GM19438 (cell line): Measurements from ENCODE around the gene ASRGL1.
"Not testable (repeated sequence)": the region's sequence is repeated elsewhere in the genome, so short reads cannot be mapped to it uniquely, and the experiment has no call there.

Source experiments
- ATAC-seq: cut with Tn5 transposase; IDR thresholded peaks from one replicate; pipeline ENCODE4 v1.9.1; 2021; ENCODE audit warnings: low read depth; ENCODE audit not compliant: unreplicated experiment

Gene ASRGL1

DNA sequence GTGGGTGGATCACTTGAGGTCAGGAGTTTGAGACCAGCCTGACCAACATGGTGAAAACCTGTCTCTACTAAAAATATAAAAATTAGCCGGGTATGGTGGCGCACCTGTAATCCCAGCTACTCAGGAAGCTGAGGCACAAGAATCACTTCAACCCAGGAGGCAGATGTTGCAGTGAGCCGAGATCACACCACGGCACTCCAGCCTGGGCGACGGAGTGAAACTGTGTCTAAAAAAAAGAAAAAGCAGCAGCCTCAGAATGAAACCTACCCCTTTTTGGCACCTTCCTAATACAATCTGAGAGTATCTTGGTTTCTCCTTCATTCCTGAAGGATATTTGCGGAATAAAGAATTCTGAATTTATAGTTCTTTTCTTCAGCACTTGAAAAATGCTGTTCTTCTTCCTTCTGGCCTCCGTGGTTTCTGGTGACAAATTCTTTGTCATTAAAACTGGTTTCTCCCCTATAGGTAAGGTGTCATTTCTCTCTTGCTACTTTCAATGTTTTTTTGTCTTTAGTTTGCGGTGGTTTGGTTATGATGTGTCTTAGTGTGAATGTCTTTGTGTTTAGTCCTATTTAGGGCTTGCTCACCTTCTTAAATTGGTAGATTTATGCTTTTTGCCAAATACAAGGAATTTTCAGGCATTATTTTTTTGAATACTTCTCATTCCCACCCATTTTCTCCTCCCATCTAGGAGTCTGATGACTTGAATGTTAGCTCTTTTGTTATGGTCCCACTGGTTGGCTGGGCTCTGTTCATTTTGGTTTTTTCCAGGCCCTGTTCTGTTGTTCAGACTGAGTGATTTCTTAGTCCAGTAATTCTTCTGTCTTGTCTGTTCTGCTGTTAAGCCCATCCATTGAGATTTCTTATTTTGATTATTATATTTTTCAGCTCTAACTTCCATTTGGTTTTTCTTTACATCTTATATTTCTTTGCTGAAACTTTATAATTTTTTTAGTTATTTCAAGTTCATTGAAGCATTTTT is 15.4 kb downstream of the ASRGL1 start:
- no peak for ATAC-seq

GRCh38 chr11:62353841-62354240 is 16.6 kb downstream of the ASRGL1 start:
- no peak for ATAC-seq

- ATAC-seq: no peak
Measured at GRCh38 chr11:62358273-62358672, 21.0 kb downstream of the ASRGL1 start.

DNA sequence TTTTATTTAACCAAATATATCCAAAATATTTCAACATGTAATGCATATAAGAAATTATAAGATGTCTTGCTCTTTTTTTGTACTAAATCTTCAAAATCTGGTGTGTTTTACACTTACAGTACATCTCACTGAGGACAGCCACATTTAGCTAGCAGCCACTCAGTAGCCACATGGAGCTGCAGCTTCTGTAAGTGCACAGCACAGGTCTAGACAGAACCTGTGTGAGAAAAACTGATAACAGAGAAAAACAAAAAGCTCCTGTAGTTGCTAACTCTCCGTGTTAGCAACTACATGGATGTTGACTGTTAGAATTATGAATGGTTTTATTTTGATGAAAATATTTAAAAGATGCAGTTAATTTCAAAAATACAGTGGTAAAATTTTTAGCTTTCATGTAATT is 22.2 kb downstream of the ASRGL1 start:
- ATAC-seq: no peak

GRCh38 chr11:62360685-62361084 is 23.4 kb downstream of the ASRGL1 start:
- no peak for ATAC-seq

GRCh38 chr11:62368861-62369477 is 31.7 kb downstream of the ASRGL1 start:
- ATAC-seq: not testable (repeated sequence)

- no peak for ATAC-seq
Measured at GRCh38 chr11:62370743-62371440, 33.6 kb downstream of the ASRGL1 start.

DNA sequence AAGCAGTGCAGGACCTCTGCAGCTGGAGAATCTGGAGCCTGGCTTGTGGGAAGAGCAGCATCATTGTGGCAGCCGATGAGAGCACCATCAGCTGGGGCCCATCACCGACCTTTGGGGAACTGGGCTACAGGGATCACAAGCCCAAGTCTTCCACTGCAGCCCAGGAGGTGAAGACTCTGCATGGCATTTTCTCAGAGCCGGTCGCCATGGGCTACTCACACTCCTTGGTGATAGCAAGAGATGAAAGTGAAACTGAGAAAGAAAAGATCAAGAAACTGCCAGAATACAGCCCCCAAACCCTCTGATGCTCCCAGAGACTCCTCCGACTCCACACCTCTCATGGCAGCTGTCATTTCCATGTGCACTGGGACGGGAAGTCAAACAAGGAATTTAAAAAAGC is 35.6 kb downstream of the ASRGL1 start:
- no peak for ATAC-seq

DNA sequence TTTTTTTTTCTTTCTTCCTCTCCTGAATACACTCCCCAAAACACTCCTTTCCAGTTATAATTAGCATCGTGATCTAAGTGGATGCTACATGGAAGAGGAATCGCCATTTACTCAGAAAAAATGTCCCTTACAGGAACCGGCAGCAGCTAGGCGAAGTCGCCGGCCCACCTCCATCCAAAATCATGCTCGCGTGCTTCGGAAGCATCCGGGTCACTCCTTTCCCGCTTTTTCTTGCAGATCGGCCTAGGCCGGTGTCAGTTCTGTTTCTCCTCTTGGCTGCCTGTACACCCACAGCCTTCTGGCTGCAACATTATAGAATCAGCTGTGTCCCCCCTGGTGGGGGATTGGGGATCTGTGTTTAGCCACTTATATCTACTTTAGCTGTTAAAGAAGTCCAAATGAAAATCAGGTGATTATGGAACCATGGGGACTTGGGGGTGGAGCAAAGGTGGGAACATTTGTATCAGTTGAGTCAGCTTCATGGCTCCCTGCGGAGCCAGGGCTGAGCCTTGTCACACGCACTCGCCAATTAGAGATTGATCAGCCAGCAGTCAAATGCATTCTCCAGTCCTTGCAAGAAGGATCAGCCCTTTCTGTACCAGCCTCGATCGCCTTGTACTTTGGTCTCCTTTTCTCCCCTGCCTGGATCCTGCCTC is 36.3 kb downstream of the ASRGL1 start:
- ATAC-seq: no peak

GRCh38 chr11:62374801-62375200 is 37.6 kb downstream of the ASRGL1 start:
- no peak for ATAC-seq

GRCh38 chr11:62378459-62379063 is 41.3 kb downstream of the ASRGL1 start:
- not testable (repeated sequence) for ATAC-seq

GRCh38 chr11:62379586-62379985 is 42.3 kb downstream of the ASRGL1 start:
- ATAC-seq: not testable (repeated sequence)

- ATAC-seq: not testable (repeated sequence)
Measured at GRCh38 chr11:62380821-62381245, 43.6 kb downstream of the ASRGL1 start.

DNA sequence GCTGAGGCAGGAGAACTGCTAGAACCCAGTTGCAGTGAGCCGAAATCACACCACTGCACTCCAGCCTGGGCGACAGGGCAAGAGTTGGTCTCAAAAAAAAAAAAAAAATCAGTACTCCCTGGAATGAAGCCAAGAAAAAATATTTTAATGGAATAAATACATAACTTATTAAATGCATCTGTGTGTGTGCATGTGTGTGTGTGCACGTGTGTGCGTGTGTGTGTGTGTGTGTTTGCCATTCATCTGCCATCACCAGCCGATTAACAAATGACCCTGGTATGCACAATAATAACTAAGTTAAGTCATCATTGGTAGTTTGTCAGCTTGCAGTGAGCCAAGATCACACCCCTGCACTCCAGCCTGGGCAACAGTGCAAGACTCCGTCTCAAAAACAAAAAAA is 46.6 kb downstream of the ASRGL1 start:
- no peak for ATAC-seq

DNA sequence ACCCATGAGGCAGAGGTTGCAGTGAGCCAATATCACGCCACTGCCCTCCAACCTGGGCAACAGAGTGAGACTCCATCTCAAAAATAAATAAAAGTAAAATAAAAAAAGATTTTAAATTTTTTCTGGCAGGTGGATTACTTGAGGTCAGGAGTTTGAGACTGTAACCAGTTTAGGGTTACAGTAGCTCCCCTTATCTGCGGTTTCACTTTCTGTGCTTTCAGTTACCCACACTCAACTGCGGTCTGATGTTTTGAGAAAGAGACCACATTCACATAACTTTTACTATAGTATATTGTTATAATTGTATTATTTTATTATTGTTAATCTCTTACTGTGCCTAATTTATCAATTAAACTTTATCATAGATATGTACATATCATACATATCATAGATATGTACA is 48.8 kb downstream of the ASRGL1 start:
- not testable (repeated sequence) for ATAC-seq

- no peak for ATAC-seq
Measured at GRCh38 chr11:62387381-62387780, 50.1 kb downstream of the ASRGL1 start.

- ATAC-seq: no peak
Measured at GRCh38 chr11:62388999-62389398, 51.8 kb downstream of the ASRGL1 start.

- ATAC-seq: no peak
Measured at GRCh38 chr11:62390237-62390636, 53.0 kb downstream of the ASRGL1 start.

GRCh38 chr11:62390722-62391121 is 53.5 kb downstream of the ASRGL1 start:
- no peak for ATAC-seq
